22Rv1 (cell line): ENCODE results near the gene IFI35.

Source experiments
- H3K27ac ChIP-seq: fragments of 450-650 bp; 2 replicates; pipeline ENCODE4 v1.5.1; 2017
- CTCF ChIP-seq: fragments of 450-650 bp; IDR thresholded peaks from 2 replicates; pipeline ENCODE4 v1.5.1; 2017; ENCODE audit warnings: mild to moderate bottlenecking
- ZFX ChIP-seq: fragments of 450-650 bp; IDR thresholded peaks from 2 replicates; pipeline ENCODE4 v1.6.1; 2017; ENCODE audit warnings: antibody characterized with exemption, borderline replicate concordance

The IFI35 gene

GRCh38 chr17:43003542-43004172, 2.9 kb upstream of the IFI35 start:
- H3K27ac ChIP-seq, result peak overlapping the region; percentile 75
- TF ChIP-seq ZFX (no peak), CTCF (0 out of 2 replicates have a peak, but pooled peaks have one; percentile 8)

GRCh38 chr17:43010667-43011308, 4.2 kb downstream of the IFI35 start:
- peak overlapping the region; percentile 36; the same call in 1 of the 2 replicates for H3K27ac ChIP-seq
- no peak for TF ChIP-seq CTCF
- TF ChIP-seq ZFX, result no peak

GRCh38 chr17:43011728-43012472, 5.3 kb downstream of the IFI35 start:
- no peak overlapping the region for H3K27ac ChIP-seq
- no peak for TF ChIP-seq CTCF
- no peak for TF ChIP-seq ZFX

GRCh38 chr17:43013296-43013695, 6.7 kb downstream of the IFI35 start:
- no peak for TF ChIP-seq CTCF
- TF ChIP-seq ZFX, result no peak
- no peak overlapping the region for H3K27ac ChIP-seq

- no peak overlapping the region for H3K27ac ChIP-seq
- TF ChIP-seq ZFX (no peak), CTCF (no peak)
Observed at GRCh38 chr17:43014020-43014648, 7.5 kb downstream of the IFI35 start.

- TF ChIP-seq ZFX (no peak), CTCF (no peak)
- no peak overlapping the region for H3K27ac ChIP-seq
Observed at GRCh38 chr17:43014649-43015542, 8.3 kb downstream of the IFI35 start.
